ENCODE measurements around the gene CCDC7.
"Not testable (repeated sequence)": the region's sequence is repeated elsewhere in the genome, so short reads cannot be mapped to it uniquely, and the experiment has no call there.

Gene CCDC7

GRCh38 chr10:32773105-32773504, 327.2 kb downstream of the CCDC7 start:
- no peak for TF ChIP-seq CTCF (IDR thresholded peaks at IDR 0.05; ENCODE audit: borderline replicate concordance, insufficient read depth, low read depth, low read length)
- no peak overlapping the region for H3K4me3 ChIP-seq (ENCODE audit: low read depth, low read length)

GRCh38 chr10:32786968-32787367, 341.0 kb downstream of the CCDC7 start:
- no peak overlapping the region for H3K4me3 ChIP-seq (ENCODE audit: low read depth, low read length)
- TF ChIP-seq CTCF (IDR thresholded peaks at IDR 0.05; ENCODE audit: borderline replicate concordance, insufficient read depth, low read depth, low read length) = no peak

- no peak for TF ChIP-seq CTCF (IDR thresholded peaks at IDR 0.05; ENCODE audit: borderline replicate concordance, insufficient read depth, low read depth, low read length)
- no peak overlapping the region for H3K4me3 ChIP-seq (ENCODE audit: low read depth, low read length)
Measured at GRCh38 chr10:32787690-32788284, 341.8 kb downstream of the CCDC7 start.

DNA sequence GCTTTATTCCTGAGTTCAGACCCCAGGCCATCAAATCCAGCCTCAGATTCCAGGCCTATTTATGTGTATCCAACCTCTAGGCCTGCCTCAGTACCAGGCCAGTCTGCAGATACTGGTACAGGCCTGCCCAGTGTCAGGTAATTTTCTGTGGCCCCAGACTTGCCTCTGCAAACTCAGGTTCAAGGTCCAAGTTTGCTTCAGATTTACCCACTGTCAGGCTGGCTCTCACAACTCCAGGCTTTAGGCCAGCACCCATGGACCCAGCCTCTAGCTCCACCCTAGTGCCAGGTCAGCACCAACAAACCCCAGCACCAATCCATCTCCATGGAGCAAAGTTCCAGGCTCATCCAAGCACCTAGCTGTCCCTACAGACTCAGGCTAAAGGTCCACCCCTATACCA, 342.4 kb downstream of the CCDC7 start:
- no peak for TF ChIP-seq CTCF (IDR thresholded peaks at IDR 0.05; ENCODE audit: borderline replicate concordance, insufficient read depth, low read depth, low read length)
- H3K4me3 ChIP-seq (ENCODE audit: low read depth, low read length) = no peak overlapping the region

- no peak overlapping the region for H3K4me3 ChIP-seq (ENCODE audit: low read depth, low read length)
- TF ChIP-seq CTCF (IDR thresholded peaks at IDR 0.05; ENCODE audit: borderline replicate concordance, insufficient read depth, low read depth, low read length) = no peak
Measured at GRCh38 chr10:32790483-32790882, 344.5 kb downstream of the CCDC7 start.

DNA sequence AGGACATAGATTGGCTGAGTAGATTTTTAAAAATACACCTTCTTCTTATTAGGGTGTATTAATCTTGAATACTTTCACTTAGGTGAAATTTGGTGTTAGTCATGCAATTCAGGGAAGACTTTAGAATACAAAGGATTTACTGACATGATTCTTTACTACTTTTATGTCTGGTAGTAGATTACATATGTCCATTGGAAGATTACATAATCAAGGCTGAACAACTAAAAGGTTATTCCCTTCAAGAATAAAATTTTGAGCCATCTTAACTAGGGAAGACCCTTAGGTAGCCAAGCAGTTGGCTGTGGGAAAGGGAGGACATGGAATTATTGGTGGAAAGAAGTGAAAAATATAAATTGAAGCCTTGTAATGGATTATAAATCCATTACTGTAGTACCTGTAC, 347.1 kb downstream of the CCDC7 start:
- H3K4me3 ChIP-seq (ENCODE audit: low read depth, low read length) = no peak overlapping the region
- TF ChIP-seq CTCF (IDR thresholded peaks at IDR 0.05; ENCODE audit: borderline replicate concordance, insufficient read depth, low read depth, low read length) = no peak

DNA sequence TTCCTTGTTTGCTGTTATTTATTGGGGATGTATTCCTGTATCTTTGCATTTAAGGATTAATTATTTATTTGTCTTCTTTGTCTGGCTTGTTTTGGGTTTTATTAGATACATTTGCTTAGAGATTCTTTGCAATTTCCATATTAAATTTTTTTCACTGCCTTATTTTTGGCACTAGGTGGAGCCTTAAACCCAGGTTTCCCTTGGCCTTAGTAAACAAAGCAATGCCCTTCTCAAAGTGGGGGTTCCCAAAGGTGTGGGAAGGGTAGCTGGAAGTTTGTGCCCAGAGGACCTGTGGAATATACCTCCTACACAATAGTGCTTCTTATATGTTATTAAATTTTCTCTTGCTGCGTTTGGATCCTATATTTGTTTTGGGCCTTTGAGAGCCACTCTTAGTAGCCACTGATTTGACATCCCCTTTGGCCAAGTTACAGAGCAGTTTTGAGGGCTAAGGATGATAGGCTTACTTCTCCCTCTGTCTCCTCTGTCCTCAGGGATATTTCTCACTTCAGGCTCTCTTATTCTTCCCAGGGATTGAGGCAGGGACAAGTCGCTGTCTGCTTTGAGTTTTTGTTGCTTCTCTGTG, 349.8 kb downstream of the CCDC7 start:
- no peak overlapping the region for H3K4me3 ChIP-seq (ENCODE audit: low read depth, low read length)
- TF ChIP-seq CTCF (IDR thresholded peaks at IDR 0.05; ENCODE audit: borderline replicate concordance, insufficient read depth, low read depth, low read length) = peak; percentile 26; the same call in 1 of the 2 replicates

- not testable (repeated sequence) for H3K4me3 ChIP-seq (ENCODE audit: low read depth, low read length)
Measured at GRCh38 chr10:32797393-32797792, 351.5 kb downstream of the CCDC7 start.

Data from GM12875 (cell line).